Activated CD8-positive, alpha-beta memory T cell treated with anti-CD3 and anti-CD28 coated beads for 24 hours (primary cell): ENCODE data around the gene IGFBP3.

ENCODE experiments used
- DNase-seq: peaks from one replicate; pipeline ENCODE4 v3.0.0-alpha.2; 2020

IGFBP3 gene

DNA sequence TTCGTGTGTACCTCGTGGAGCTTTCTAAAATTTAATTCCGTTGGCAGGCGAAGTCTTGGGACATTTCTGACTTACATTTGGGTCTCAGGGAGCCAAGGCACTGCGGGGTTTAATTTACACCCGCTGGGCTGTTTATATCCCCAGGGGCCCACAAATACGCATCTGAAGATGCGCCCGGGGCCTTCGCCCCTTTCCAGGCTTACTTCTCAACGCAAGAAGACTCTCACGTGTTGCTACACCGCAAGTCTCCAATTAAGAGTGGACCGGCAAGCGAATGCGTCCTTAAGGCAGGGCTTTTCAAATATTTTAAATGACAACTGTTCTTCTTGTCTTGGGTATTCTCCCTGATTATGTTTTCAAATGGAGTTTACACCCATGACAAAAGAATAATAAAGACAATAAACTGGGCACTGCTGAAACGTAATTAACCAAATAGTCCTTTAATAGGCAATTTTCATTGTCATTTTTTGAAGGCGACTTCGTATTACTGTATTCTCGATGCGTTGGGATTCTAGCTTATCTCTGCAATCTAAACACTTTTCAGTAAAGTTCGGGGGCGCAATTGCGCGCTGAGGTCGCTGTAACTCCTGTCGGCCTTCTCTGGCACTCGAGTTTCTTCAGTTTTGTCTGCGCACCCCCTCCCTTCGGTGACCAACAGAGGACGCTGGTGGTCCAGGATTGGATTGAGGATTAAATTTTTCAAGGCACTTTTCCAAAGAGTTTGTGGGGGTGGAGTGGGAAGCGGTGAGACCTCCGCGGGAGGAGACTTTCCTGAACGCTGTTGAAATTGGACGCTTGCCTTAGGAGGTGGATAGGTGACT is 837 bp upstream of the IGFBP3 start:
- no peak for DNase-seq

DNA sequence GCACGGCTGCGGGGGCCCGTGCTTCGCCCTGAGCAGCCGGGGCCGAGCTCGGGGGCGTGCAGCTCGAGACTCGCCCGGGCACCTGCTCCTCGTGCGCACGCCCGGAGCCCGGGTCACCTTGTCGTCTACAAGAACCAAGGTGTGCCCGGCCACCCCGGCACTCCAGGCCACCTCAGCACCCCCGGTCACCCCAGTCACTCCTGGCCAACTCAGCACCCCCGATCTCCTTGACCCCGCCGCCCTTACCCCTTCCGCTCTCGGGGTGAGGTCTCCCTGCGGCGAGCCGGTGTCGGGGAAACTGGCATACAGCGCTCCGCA is 268 bp upstream of the IGFBP3 start:
- no peak for DNase-seq

DNA sequence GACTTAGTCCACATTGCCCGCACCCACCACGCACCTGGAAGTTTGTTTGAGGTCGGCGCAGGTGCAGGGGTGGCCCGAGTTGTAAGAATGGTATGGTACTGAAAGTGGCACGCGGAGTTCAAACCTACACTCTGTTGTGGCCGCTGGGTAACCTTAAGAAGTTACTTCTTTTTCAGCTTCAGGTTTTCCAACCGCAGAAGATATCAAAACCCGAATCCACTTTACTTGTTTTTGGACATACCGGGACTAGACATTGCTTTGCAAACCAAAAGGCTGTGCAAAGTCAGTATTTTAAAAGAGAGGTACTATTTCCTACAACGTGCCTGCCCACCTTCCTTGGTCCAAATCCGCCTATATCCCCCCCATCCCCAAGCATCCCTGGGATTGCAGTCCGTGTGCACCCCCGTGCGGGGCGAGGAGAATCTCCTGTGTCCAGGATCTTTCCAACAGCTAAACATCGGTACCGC is 1.0 kb downstream of the IGFBP3 start:
- no peak for DNase-seq

DNA sequence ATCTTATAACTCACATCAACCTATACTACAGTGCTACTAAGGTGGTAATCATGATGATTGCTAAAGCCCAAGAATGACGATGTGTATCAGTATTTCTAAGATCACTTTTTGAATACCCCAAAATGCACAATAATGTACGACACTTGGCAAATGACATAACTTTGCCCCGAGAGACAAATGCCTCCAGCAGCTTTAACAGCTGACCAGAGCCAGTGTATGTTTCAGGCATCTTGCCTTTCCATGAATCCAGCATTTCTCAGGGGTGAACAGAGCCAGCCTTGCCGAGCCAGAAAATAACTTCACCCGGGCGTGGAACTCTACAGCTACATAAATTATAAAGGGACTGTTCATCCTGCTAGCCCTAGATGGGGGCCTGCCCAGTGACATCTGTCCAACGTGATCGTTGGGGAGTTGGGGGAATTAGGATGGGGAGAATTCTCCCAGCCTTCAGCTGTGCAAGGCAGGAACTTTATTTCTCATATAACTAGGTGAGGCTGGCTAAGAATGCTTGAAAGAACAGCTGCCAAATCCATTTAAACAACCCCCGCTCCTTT is 1.8 kb downstream of the IGFBP3 start:
- DNase-seq, result no peak

DNA sequence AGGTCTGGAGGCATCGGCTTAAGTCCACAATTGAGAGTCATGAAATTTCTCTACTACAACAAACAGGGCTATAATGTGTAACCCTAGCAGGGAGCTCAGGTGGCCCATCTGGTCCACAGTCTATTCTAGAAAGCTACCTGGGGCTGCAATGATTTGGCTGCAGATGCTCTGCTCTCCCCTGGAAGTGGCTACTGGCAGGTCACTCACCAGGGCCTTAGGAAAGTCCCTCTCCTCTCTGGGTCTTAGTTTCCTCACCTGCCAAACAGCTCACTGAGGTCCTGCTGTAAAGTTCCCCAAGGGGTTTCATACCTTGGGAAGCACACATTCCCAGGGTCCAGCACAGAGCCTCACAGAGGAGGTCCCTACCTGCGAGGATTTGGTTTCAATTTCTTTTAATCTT is 2.5 kb downstream of the IGFBP3 start:
- DNase-seq, result no peak

DNA sequence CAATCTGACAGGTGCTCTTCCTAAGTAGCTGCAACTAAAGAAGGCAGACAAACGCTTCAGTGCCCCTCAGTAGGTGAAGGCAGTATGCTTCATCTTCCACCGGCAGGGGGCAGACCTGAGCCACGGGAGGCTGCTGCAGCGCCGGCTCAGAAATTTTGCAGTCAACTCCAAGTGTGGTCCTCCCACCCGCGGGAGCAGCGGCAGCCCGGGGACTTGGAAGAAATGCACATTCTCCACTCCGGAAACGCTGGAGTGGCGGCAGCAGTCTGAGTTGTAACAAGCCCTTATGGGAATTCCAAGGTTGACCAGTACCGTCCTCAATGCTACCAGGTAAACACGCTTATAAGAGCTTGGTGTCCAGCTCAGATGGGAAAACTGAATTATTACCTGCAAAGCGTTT is 3.4 kb downstream of the IGFBP3 start:
- DNase-seq, result peak; percentile 91

DNA sequence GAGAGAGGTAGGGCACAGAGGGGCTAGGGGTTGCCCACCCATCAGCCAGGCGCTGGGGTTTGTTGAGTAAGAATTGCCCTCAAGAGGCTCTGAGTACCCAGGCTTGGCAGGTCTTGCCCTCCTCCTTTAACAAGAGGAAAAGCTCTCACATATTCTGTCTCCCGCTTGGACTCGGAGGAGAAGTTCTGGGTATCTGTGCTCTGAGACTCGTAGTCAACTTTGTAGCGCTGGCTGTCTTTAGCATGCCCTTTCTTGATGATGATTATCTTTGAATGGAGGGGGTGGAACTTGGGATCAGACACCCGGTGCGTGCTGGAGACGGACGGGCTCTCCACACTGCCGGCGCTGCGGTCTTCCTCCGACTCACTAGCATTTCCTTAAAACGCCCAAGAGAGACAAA is 4.0 kb downstream of the IGFBP3 start:
- DNase-seq, result no peak

DNA sequence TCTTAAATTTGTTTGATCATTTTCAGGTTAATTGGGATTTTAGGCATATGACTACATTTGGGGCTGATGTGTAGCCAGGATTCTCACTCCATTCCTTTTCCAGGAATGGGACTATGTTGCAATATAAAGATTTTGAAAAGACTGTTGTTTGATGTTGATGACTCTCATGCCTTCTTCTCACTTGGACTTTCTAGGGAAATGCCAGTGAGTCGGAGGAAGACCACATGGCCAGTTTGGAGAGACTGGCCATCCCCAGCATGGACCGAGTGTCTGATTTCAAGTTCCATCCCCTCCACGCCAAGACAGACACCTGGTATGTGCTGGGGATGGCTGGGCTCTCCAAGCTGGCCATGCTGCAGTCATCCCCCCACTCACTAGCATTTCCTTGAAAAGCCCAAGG is 5.5 kb downstream of the IGFBP3 start:
- no peak for DNase-seq

DNA sequence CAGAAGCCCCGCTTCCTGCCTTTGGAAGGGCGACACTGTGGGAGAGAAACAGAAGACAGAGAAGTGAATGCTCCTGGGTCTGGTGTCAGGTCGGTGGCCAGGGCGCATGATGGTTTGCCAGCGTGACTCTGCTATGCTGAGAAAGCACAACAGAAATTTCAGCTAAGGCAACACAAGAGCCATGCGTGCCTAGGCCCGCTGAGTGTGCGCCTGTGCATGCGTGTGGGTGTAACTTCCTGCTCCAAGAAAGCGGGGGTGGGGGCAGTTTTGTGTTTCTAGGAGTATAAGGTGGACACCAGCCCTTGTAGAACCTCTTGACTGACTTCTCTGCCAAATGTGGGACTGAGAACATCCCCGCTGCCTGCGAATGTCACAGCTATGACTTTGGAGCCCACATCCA is 6.2 kb downstream of the IGFBP3 start:
- DNase-seq, result no peak

DNA sequence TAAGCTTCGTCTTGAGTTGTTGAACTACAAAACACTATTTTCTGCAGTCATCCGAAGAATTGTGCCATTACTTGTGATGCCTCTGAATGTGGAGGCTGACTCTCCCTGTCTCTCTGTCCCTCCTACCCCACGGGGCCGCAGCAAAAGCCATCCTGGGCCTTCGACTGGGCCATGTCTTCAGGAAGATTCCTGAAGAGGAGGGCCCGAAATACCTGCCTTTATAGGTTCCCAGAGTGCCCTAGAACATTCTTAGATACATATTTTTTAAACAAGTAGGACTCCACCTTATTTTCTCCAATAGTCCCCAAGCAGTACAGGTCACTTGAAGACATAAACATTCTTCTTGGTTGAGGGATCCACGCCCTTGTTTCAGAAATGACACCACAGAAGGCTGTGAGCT is 8.1 kb downstream of the IGFBP3 start:
- DNase-seq, result no peak

DNA sequence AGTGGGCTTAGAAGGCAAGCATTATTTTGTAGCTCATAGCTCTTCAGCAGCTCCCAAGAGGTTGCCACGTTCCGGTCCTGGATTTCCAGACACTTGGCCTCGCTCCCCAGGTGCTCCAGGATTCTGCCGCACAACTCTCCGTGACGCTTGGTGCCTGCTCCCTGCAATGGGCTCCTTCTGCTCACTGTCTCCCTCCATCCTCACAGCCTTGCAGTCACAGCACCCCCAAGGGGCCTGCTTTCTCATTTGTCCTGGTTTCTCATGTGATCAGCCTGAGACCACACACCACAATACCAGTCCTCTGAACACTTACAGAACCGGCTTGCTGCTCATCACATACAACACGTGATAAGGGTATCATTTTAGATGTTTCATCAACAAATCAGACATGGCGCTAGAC is 9.8 kb downstream of the IGFBP3 start:
- no peak for DNase-seq

DNA sequence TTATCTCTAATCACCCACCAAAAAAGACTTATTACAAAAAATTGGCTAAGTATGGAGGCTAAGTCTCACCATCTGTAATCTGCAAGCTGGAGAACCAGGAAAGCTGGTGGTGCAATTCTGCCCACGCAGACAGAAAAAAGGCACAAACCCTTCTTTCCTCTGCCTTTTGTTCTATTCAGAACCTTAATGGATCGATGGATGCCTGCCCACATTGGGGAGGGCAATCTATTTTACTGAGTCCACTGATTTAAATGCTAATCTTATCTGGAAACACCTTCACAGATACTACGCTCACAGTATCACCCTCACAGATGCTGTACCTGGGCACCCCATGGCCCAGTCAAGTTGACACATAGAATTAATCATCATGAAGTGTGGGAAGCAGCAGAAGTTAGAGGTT is 10.2 kb downstream of the IGFBP3 start:
- DNase-seq, result no peak

DNA sequence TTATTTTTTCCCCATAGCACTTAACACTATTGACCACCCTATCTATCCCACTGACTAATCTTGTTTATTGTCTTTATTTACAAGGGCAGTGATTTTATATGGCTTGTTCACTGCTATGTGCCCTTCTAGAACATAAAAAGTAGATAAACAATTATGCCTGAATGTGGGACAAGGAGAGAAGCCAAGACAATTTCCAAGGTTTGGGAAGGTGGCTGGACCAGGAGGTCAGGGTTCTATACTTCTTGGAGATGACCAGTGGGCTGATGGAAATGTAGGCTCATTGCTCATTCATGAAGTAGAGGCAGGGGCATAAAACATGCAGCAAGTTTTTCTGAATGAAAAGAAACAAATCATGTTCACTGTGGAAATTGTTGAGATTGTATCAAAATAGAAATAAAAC is 11.5 kb downstream of the IGFBP3 start:
- DNase-seq, result no peak

DNA sequence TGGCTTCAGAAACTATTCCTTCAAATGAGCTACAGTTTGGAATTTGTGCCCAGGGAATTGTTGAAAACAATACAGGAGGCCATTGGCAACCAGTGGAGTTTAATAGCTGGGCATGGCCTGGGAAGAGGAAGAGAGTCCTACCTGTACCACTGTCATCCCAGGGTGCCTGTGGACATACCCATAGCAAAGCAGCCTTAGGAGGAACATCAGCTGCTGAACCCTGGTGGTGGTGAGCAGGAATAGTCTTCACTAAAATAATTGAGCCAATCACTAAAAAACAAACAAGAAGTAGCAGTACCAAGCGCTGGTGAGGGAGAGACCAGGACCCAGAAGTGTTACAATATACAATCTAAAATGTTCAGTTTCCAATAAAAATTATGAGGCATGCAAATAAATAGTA is 18.3 kb downstream of the IGFBP3 start:
- DNase-seq, result no peak

DNA sequence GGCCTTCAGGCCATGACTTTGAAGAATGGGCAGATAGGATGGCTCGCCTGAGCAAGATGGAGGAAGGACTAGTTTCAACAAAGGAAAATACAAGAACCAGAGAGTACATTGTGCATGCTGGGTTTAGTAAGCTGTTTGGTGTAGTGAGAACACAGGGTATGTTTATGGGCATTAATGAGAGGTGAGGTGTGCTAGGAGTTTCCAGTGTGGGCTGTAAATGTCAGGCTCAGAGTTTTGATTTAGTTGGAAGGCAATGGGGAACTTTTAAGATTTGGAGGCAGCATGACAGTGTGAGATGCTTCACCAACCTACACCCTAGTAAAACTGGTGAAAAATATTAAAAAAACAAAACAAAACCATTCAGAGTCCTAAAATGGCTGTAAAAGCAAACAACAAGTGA is 19.5 kb downstream of the IGFBP3 start:
- no peak for DNase-seq

DNA sequence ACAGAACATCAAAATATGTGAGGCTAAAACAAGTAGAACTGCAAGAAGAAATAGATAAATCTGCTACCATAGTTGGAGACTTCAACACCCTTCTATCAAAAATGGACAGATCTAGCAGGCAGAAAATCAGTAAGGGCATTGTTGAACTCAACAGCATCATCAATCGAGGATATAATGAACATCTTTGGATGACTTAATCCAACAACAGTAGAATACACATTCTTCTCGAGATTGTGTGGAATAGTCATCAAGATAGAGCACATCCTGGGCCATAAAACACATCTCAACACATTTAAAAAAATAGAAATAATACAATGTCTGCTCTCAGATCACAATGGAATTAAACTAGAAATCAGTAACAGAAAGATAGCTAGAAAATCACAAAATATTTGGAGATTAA is 22.9 kb downstream of the IGFBP3 start:
- no peak for DNase-seq

DNA sequence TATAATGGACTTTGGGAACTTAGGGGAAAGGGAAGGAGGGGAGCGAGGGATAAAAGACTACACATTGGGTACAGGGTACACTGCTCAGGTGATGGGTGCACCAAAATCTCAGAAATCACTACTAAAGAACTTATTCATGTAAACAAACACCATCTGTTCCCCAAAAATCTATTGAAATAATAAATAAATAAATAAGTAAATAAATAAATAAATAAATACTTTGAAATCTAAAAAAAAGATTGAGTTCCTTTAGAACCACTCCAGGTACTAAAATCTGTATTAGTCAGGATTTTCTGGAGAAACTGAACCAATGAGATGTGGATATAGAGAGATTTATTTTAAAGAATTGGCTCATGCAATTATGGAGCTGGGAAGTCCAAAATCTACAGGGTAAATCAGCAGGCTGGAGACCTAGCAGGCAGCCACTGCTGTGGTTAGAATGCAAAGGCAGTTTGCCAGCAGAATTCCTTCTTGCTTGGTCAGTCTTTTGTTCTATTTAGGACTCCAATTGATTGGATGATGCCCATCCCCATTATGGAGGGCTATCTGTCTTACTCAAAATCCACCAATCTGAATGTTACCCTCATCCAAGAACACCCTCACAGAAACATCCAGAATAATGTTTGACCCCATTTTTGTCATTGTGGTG is 23.9 kb downstream of the IGFBP3 start:
- DNase-seq, result no peak

DNA sequence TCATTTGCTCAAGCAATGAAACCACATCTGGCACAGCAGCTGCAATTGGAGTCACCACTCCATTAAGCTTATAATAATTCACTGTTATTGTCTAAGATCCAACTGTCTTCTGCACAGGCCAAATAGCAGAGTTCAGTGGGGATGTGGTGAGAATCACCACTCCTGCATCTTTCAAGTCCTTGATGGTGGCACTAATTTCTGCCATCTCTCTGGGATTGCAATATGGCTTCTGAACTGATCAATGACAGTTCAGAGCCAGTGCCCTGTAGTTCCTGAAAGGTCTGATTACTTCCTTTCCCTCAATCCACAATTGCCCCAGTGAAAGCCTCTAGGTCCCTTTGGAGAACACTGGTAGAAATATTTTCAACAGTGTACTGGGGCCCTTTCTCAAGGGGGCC is 26.4 kb downstream of the IGFBP3 start:
- DNase-seq, result no peak

DNA sequence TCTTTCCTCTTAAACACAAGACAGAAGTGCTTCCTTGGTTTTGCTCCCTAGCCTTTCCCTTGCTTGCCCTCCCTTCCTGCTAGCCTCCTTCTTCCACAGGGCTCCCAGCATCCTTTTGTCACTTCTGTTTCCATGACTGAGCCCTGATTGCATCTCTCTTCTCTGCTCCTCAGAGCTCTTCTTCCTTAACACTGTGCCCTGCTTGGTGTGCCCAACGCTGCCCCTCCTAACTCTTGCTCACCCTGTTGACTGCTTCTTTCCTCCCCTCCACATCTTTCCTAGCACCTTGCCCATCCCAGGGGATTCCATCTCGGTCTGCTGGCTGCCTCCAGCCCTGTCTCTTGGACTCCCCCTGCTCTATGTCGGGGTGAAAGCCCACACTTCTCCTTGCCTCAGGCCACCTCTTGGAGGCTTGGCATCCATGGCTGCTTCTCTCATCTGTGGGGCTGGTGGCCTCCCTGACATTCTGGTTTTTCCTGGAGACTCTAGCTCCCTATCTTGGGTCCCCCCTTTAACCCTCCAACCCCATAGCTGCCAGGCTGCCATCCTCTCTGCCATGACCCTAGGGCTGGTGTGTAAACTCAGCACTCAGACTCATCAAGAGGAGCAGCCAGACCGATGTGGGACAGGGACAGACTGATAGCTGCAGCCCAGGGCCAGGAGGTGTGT is 26.9 kb downstream of the IGFBP3 start:
- no peak for DNase-seq

DNA sequence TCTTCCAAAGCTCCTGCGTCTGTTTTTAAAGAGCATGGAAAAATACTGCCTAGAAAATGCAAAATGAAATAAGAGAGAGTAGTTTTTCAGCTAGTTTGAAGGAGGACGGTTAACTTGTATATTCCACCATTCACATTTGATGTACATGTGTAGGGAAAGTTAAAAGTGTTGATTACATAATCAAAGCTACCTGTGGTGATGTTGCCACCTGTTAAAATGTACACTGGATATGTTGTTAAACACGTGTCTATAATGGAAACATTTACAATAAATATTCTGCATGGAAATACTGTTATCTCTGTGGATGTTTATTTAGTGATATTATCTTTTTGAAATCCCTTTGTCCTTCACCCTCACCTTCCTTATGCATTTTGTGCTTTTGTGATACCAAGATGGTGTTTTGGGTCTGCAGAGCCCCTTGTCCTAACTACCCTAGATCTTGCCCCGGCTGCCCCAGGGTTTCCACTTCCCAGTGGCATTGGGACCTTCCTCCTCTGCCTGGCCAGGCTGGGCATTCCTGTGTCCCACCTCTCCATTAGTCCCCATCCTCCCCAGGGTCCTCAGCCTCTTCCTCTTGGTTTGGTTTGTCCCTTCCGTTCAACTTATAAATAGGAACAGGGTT is 27.6 kb downstream of the IGFBP3 start:
- DNase-seq, result no peak

DNA sequence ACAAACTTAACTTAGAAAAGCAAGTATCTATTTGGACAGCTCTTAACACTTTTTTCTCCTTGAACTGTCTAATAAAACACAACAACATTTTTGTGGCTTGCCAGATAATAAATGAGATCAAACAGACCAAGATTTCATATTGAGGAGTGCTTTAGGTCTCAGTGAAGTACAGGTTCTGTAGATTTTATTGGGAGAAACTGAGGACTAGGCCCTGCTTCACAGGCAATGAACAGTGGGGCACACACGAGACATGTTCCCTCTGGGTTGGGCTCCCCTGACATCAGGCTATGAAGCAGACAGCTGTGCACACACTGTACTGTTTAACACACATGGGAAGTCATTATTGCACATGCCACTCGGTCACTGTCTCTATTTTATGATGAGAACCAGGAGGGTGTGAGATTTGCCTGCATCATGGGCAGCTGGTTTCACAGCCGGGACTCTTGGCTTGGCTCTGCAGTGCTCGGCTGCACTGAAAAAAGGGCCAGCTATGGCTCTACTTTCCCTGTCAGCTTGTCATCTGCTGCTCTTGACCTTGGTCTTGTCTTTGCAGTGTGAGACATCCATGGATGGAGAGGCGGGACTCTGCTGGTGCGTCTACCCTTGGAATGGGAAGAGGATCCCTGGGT is 28.6 kb downstream of the IGFBP3 start:
- no peak for DNase-seq

DNA sequence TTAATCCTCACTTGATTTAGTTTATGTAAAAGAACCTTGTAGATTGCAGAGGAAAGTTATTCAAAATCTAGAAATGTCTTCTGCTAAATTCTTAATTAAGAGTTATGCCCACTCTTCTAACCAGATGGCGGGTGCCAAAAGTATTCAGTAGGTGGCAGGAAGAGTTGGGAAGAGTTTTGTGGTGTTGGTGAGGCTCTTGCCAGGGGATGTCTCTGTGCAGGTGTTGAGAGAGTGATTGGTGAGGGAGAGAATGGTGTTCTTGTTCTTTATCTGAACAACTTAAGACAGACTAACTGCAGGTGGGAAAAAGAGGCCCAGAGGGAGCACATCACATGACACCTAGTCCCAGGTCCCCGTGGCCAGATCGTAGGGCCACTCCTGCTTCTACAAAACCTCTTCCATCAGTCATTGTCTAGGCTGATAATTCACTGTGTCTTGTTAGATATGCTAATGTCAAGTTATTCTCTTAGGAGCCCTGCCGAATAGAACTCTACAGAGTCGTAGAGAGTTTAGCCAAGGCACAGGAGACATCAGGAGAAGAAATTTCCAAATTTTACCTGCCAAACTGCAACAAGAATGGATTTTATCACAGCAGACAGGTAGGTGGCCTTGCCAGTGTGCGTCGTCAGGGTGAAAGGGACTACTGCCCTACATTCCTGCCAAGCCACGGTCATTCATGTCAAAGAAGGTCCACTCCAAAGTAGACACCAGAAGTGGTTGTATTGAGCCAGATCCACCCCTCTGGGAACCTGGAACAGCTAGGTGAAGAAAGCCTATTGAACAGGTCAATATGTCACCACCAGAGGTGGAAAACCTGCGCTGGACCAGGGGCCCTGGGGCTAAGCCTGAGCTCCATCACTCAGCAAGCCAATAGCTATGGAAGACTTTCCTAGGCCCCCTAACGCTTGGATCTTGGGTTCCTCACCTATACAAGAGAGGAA is 29.3 kb downstream of the IGFBP3 start:
- DNase-seq, result no peak
